Activated CD4-positive, alpha-beta T cell treated with anti-CD3 and anti-CD28 coated beads, Interleukin-2, amount 50 U/mL, for 48 hours (primary cell): Measurements from ENCODE around the gene CCL7.
"Not testable (repeated sequence)": the region's sequence is repeated elsewhere in the genome, so short reads cannot be mapped to it uniquely, and the experiment has no call there.

Source experiments
- DNase-seq, 2 experiments: peaks; one replicate each; pipeline ENCODE4 v3.0.0-alpha.2; 2020

Gene CCL7

DNA sequence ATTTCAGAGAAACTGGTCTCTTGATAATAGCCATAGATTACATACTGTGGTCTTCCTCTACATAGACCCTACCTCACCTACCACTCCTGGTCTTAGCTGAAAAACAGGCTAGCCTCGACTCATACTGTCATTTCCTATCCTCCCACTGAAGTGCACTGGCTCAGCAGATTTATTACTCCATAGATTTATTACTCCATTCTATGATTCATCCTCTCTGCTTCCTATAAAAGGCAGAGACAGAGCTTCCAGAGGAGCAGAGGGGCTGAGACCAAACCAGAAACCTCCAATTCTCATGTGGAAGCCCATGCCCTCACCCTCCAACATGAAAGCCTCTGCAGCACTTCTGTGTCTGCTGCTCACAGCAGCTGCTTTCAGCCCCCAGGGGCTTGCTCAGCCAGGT lies at the start of gene CCL7:
CCL7 (plus strand) TSS at position 253 of the 400 bp plus-strand sequence; CDS start at position 323, 70 bp downstream.
- DNase-seq: no peak

DNA sequence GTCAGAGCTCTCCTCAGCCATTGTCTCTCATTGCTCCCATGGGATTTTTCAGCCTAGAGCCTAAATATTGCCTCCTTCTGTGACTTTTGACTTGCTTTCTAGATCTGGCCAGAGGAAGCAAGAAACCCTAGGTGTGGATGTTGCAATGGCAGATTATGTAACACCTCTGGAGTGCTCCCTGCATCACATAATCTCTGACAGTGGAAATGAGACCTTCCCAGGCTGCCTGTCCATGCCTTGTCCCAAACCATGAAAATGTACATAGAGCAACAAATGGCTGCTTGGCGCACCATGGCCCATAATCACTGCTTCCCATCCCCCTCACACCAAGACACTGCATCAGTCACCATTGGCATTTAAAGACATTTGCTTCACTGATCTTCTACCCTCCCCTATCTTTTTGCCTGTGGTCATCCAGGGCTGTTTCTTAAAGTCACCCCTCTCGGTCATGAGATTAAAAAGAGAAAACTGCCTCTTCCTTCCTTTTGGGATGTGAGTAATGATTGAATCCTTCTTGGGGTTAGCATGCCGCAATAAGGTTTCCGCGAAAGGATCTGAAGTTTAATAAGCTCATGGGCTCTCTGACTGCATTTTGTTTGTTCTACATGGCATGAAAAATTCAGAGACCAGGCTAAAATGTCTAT lies 49.1 kb upstream of the CCL7 start:
- no peak for DNase-seq

DNA sequence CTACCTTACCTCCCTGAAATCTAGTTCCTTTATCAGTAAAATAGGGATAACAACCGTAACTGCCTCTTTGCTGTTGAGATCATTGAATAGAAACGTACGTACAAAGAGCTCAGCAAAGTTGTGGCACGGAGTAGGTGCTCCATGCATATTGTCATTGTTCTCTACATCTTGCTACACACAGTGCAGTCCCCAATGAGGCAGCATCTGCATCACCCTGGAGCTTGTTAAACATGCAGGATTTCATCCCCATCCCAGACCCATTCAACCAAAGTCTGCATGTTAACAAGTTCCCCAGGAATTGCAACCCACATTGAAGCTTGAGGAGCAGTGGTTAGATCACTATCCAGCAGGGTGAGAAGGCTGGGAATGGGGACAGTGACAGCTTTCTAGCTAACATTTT lies 48.6 kb upstream of the CCL7 start:
- DNase-seq: no peak

DNA sequence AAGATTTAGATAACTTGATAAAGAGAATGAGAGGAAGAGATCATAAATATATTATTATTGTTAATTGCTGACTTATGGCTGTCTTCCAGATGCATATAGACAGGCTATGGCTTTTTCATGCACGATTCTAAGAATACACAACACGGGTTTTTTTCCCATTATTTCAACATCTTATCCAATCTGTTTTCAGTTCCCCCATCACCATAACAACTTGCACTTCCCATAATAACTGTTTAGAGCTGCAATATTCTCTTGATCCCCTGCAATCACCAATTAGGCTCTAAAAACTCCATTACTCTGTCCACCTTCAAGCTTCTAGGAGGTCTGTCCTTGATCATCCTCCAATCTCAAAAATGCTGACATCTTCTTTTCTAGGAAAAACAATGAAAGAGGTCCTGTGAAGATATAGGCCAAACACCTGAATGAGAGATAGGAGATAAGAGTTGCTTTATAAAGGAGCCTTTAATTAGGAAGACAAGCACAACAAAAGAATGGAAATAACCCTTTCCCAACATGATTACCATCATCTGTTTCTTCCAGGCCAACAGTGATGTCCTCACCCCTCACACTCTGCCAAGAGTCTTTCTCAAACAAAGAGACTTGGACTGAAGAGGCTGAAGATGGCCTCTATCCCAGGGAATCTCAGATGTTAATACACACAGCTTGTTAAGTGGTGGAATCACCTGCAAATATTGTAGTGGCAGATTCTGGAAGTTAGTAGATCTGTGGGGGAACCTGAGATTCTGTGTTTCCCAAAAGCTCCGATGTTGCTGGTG lies 47.1 kb upstream of the CCL7 start:
- DNase-seq: no peak

DNA sequence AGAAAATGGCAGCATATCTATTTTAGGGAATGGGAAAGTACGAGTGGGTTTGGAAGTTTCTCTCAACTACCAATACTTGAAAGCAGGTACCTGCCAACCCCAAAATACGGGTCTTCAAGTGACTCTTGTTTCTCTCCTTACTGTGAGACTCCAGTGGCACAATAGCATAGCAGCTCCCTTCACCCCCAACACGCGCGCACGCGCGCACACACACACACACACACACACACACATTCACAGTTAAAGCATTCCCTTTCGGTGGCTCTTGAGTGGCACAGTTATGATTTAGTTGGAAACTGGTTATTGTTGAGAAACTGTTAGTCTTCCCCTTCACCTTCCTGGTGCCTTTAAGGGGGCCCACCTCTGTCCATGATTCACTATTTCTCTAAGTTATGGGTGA lies 45.0 kb upstream of the CCL7 start:
- no peak for DNase-seq

DNA sequence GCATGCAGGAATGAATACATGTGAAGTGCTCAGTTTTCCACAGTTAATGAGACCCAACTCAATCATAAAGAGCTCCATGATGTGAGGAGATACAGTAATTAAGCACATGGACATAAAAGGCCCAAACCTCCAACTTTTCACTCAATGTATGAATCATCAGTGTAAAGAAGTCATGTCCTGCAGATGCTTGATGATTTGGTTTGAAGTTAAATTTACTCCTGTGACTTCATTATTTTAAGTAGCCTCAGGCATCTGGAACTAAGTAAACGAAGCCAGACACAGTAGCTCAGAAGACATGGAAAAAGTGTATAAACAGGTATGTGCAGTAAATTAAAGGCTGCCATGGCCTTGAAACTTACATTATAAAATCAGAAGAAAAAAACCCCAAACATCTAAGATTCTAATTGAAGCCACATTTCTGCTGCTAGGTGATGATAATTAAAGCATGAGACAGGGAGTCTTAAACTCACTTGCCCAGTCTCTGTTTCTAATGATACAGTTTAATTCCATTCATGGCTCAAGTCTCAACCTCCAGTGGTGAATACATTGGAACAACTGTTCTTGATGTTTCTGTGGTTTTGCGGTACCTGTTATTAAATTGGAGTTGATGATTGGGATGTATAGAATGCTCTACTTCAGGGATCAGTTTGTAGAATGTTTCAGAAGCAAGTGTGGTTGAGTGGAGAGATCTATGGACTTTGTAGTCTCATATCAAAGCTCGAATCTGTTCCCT lies 43.8 kb upstream of the CCL7 start:
- DNase-seq: no peak

DNA sequence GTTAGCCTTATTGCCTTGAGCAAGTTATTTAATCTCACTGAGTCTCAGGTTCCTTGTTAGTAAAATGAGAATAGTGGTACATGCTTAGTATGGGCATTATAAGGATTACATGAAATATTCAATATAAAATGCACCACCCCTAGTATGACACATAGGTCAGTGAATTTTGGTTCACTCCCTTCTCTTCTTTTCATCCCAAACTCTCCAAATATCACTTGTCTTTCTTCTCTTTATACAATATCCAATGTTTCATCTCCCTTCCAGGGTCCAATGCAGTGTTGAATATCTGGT lies 43.3 kb upstream of the CCL7 start:
- no peak for DNase-seq

DNA sequence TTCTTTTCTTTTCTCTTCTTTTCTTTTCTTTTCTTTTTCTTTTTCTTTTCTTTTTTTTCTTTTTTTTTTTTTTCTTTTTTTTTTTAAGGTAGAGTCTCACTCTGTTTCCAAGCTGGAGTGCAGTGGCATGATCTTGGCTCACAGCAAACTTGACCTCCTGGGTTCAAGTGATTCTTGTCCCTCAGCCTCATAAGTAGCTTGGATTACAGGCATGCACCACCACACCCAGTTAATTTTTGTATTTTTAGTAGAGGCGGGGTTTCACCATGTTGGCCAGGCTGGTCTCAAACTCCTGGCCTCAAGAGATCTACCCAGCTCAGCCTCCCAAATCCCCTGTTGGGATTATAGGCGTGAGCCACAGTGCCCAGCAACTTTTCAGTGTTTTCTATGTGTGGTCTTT lies 42.7 kb upstream of the CCL7 start:
- DNase-seq: not testable (repeated sequence)

DNA sequence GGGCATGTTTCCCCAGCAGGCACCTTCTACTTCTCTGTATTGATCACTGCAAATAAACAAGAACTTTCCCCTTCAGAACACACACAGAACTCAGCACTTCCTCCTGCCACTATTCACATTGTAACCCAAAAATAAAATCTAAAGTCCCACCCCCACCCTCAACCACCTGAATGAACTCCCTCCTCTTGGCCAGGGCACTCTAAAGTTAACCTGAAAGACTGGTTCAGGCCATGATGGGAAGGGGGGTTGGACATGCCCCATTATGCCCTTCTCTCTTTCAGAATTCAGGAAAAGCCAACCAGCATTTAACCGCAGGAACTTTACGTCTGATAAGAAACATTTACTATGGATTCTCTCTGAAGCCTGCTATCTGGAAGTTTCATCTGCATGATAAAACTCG lies 42.3 kb upstream of the CCL7 start:
- no peak for DNase-seq

DNA sequence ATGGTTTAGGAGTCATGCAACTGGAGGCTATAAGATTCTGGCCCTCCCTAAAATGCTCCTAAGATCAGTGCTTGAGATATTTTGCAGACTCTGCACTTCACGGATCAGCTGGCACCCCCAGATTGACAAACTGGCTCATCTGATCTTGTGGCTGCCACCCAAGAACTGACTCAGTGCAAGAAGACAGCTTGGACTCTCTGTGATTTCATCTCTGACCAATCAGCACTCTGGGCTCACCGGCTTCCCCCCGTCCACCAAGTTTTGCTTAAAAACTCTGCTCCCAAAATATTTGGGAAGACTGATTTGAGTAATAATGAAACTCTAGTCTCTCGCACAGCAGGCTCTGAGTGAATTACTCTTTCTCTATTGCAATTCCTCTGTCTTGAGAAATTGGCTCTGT lies 41.2 kb upstream of the CCL7 start:
- DNase-seq: no peak

DNA sequence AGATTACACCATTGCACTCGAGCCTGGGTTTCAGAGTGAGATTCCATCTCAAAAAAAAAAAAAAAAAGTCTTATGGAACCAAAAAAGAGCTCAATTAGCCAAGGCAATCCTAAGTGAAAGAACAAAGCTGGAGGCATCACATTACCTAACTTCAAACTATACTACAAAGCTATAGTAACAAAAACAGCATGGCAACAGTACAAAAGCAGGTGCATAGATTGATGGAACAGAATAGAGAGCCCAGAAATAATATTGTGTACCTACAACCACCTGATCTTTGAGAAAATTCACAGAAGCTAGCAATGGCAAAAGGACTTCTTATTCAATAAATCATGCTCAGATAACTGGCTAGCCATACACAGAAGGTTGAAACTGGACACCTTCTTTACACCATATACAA lies 39.7 kb upstream of the CCL7 start:
- no peak for DNase-seq

DNA sequence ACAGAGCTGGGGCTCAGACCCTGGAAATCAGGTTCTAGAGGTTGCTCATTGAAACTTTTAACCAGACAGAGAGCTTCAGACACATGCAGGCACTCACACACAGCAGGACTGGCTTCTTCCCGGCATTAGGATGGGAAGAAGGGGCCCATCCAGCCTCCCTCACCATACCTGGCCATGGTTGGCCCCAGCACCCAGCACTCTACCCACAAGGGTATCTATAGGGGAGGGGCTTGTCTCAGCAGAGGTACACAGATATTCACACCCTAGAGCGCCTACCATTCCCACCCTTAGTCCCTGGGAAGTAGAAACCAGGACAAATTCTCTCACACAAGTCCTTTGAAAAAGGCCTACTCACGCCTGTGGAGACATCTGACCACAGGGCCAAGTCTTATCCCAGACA lies 35.4 kb upstream of the CCL7 start:
- DNase-seq: no peak

DNA sequence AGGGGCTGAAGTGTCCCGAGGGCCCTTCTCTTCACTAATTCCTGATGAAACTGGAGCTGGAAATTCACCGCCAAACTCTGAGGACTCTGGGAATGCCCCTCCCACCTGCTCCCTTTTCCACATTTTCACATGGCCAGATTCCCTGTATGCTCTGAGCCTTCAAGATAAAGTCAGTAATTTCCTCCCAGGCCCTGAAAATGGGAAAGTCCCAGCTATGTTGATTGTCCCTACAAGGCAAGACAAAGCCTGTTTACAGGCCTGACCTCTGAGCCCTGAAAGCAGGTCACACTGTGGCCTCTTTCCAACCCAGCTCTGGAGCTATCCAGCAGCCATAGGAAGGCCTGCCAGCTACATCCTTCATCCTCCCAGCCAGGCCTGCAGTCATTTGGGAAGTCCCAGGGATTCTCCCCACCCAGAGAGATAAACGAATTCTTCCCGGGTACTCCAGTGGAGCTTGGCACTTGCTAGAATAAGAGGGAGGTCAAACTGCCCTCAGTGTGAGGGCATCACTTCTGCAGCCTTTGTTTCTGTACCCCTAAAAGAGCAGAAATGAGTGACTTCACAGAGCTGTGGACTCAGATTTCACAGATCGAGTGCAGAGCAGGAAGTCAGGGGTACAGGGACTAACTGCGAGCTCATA lies 34.5 kb upstream of the CCL7 start:
- DNase-seq: no peak

DNA sequence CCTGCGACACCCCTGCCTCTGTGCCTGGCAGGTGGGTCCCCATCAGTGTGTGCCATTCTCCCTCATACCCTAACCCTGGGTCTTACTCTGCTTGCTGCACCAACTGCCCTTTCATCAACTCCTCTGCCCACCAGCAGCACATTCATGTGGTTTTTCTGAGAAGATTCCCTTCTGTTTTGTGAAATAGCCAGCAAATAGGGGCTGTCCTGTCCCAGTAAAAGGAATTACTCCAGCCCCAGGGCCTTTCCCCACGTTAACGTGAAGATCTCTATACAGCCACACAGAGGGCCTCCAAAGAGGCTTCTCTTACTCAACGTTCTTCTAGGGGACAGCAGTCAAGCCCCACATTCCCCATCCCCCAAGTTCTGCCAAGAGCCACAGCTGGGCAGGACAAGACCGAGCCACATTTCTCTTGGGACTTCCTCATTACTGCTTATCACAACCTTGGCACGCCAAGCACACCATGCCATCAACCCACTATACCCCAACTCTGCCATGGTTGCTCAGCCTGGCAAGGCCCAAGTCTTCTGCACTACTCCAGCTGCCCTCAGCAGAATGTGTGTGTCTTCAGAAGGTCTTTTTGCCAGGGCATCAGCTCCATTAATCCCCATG lies 33.6 kb upstream of the CCL7 start:
- DNase-seq: no peak

DNA sequence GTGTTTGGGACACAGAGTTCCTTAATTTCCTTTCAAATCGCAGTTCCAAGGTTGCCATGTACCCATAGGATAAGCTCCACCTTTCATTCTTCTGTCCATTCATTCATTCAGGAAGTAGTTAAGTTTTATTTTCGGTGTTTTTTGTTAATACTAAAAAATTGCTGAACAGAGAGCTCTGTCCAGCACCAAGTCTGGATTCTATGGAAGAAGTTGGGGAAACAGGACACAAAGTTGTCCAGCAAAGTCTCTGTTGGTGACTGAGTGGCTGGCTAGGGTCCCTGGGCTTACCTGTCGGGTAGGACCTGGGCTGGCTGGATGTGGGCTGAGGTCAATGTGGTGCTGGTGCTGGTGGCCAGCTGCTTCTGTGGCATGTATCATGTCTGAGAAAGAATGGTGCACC lies 32.6 kb upstream of the CCL7 start:
- no peak for DNase-seq

DNA sequence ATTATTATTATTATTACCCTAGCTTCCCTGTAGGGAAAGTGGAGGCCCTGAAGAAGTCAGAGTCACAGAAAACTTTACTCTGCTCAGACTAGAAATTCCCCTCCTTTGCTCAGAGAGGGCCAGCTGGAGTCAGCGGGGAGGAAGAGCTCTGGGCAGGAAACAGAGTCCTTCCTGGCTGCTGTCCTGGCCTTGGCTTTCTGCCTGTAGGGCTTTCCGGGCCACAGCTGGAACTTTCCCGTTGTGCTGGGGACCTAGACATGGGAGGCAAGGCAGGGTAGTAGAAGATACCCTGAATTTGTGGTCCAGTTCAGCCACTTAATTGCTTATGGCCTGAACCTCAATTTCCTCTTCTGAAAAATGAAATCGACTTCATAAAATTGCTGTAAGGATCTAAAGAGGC lies 29.0 kb upstream of the CCL7 start:
- no peak for DNase-seq

DNA sequence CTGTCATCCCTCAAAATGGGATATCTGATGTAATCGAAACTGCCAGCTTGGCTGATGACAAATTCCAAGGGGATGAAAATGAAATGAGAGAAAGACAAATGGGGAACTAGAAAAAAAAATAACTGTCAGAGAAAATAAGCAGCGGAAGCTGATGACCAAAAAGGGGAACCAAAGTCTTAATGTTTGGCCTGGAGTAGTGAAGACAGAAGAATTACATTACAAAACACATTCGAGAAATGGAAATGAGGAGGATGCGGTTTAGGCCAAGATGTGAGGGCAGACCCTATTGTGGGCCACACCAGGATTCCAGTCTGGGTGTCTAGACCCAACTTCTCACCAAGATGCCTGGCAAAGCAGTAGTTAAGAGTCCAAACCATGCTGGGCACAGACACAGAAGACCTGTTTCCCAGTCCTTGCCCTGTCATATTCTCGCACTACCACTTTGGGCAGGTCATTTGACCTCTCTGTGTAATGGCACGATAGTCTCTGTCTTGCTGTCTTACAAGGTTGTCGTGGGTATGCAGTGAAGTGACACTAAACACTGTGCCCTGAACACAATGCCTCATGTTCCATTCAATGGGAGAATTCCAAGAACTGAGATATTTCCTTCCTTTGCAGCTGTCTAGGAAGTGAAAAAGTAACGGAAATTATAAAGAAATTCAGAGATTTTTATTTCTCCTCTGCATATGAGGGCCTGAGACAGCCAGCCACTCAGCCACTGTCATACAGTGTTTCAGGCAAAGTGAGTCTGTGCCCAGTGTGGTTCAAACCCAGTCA lies 27.2 kb upstream of the CCL7 start:
- DNase-seq: no peak

DNA sequence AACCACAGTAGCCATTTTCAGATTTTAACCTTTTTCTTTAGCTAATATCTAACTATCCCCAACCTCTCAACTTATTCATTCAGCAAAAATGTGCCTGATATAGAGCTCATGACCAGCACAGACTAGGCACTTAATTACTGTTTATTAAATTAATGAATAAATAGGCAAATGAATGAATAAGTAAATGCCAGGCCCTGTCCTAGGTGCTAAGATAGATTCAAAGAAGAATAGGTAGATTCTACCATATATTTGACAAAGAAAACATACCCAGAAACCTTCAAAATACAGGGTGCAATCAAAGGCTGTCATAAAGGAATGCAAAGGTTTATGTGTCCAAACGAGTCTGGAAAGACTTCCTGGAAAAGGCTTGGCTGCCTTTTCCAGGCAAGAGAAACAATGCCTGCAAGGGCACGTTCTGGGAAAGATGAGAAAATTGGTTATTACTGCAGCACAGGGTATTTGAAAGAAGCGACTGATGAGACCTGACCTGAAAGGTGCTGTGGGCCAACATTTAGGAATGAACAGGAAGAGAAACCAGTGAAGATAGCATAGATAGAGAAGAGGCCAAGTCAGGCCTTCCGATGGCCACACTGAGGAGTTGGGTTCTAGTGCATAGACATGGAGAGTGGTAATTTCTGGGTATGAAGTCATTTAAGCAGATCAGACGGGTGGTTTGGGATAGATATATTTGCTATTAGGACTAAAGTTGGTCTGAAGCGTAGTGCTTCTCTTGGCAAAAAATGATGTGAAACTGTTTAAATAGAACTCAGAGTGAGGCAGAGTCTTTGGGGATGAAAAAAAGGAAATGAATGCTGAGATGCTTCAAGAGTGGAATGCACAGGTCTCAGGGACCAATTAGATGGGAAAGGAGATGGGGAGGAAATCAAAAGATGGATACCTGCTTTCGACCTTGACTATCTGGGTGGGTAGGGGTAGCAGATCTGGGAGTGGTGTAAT lies 26.4 kb upstream of the CCL7 start:
- no peak for DNase-seq

DNA sequence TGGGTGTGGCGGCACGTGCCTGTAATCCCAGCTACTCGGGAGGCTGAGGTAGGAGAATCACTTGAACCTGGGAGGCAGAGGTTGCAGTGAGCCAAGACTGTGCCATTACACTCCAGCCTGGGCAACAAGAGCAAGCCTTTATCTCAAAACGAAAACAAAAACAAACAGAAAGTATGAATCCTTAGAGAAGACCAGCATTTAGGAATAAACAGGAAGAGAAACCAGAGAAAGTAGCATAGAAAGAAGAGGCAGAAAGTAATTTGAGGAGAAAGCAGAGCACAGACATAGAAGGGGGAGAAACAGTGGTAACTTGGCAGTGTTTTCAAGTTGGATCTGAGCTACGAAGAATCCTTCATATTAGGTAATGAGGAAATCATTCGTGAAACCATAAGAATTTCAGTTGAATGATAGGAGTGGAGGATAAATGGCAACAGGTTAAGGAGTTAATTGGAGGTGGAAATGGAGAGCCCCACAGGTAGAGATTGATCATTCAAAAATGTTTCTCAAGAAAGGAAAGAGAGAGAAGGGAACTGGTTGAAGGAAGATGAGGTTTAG lies 24.6 kb upstream of the CCL7 start:
- DNase-seq: no peak

DNA sequence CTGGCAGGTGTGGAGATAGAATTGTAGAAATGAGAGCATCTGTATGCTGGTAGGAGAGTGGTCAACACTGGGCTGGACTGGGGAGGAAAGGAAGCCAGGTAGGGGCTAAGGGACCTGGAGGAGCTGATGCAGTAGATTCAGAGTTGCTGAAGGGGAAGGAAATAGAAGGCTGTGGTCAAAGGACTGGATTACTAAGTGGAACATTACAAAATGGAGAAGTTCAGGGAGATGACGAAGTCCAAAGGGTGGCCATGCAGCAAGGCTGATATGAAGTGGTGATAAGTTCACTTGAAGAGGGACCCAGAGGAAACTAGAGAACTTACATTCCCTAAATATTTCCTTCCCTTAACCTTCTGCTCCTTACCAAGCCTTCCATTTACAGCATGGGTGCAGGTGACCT lies 23.6 kb upstream of the CCL7 start:
- no peak for DNase-seq

DNA sequence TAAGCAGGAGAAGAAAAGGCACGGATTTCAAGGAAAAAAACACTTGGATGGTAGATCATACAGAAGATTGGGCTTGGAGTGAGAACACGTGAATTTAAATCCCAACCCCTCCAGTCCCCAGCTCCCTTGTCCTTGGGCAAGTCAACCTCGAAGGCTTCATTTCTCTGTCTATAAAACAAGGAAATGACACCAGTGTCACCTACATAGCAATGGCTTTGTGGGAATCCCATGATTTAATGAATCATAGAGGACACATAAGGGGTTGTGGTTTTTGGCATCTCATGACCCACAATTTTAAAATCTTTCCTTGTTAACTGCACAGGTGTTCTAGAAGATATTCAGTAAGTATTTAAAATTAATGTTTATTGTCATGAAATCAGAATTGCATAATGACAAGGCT lies 23.1 kb upstream of the CCL7 start:
- no peak for DNase-seq
